HepG2 (cell line): ENCODE results near the gene TMEM256. TPM values are rescaled to one million over a fixed set of nuclear protein-coding genes. Genes with fewer than 3 reads are reported as not detected.

Experiments used
- ATAC-seq: fragments of 200-7000 bp; cut with Tn5 transposase; 3 replicates; pipeline ENCODE4 v1.9.1; 2020; ENCODE audit warnings: mild to moderate bottlenecking, moderate library complexity
- BruUV-seq: library from RNA; stranded (reverse); fragments of 400-500 nt; replicated peaks from 2 replicates; lab custom pipeline; 2021; lab: Mats Ljungman, UMichigan
- CTCF ChIA-PET: fragments of 300-600 bp; formaldehyde crosslinking; extraction: SDS; loops from one replicate; lab custom pipeline; 2021; ENCODE audit warnings: low total read pairs, inconsistent platforms, low intra/inter-chr PET ratio; lab: Yijun Ruan, JAX
- POLR2A ChIA-PET: fragments of 350-600 bp; sonication (Branson Sonifier 250); formaldehyde crosslinking; loops from one replicate; lab custom pipeline; 2020; ENCODE audit warnings: antibody characterized with exemption, inconsistent platforms; lab: Yijun Ruan, JAX
- DNase-seq: peaks from one replicate; pipeline ENCODE4 v3.0.0-alpha.2; 2015; ENCODE audit warnings: low spot score
- FAIRE-seq: peaks from 3 replicates; lab custom pipeline; 2011; peaks lifted over from hg19 to GRCh38; lab: Jason Lieb, UNC
- H2AFZ ChIP-seq: one replicate; pipeline ENCODE4 v1.6.1; 2011; ENCODE audit warnings: low read length, inconsistent platforms
- H3K27ac ChIP-seq: fragments of 300-600 bp; 3 replicates; pipeline ENCODE4 v1.8.0; 2011; ENCODE audit warnings: mixed run types, mild to moderate bottlenecking, mixed read lengths, low read length, inconsistent platforms; ENCODE audit not compliant: insufficient read depth; ENCODE audit errors: extremely low read length
- H3K27me3 ChIP-seq, 2 experiments: fragments of 200-600 bp in 1 of 2; 2 replicates in 1 of 2; 3 replicates in 1 of 2; pipeline versions ENCODE4 v1.6.0 to v1.8.0; 2011; ENCODE audit warnings: low read length in 2 of 2, mild to moderate bottlenecking in 2 of 2, moderate library complexity in 2 of 2, inconsistent platforms in 1 of 2; ENCODE audit not compliant: insufficient read depth in 2 of 2, control insufficient read depth in 1 of 2
- H3K36me3 ChIP-seq, 2 experiments: fragments of 200-600 bp in 1 of 2; replicated peaks in 1 of 2; 2 replicates in 1 of 2; 3 replicates in 1 of 2; pipeline versions ENCODE4 v1.5.1 to v1.8.0; 2011; ENCODE audit warnings: low read length in 2 of 2, inconsistent platforms in 1 of 2; ENCODE audit not compliant: insufficient read depth in 2 of 2, control insufficient read depth in 1 of 2
- H3K4me1 ChIP-seq: 2 replicates; pipeline ENCODE4 v1.5.1; 2012; ENCODE audit warnings: low read length, inconsistent platforms; ENCODE audit not compliant: insufficient read depth
- H3K4me2 ChIP-seq: 2 replicates; pipeline ENCODE4 v1.6.0; 2011; ENCODE audit warnings: low read depth, low read length, inconsistent platforms
- H3K4me3 ChIP-seq, 3 experiments: fragments of 200-600 bp in 1 of 3; sonication (generic), shearing (Covaris generic) in 1 of 3; replicated peaks in 1 of 3; 2 replicates each; pipeline ENCODE4 v1.5.1; 2011 to 2016; ENCODE audit warnings: low read length in 3 of 3, inconsistent platforms in 2 of 3, low read depth in 2 of 3, mild to moderate bottlenecking in 2 of 3, control low read depth in 1 of 3, mixed read lengths in 1 of 3; ENCODE audit not compliant: insufficient read depth in 1 of 3
- H3K79me2 ChIP-seq: one replicate; pipeline ENCODE4 v1.6.1; 2011; ENCODE audit warnings: low read length, inconsistent platforms; ENCODE audit not compliant: insufficient read depth
- H3K9ac ChIP-seq: 2 replicates; pipeline ENCODE4 v1.6.0; 2011; ENCODE audit warnings: mild to moderate bottlenecking, low read depth, low read length, inconsistent platforms; ENCODE audit not compliant: insufficient read depth
- H3K9me3 ChIP-seq: 2 replicates; pipeline ENCODE4 v1.5.1; 2012; ENCODE audit warnings: mild to moderate bottlenecking, low read length
- H4K20me1 ChIP-seq: 2 replicates; pipeline ENCODE4 v1.6.0; 2011; ENCODE audit warnings: inconsistent platforms, mild to moderate bottlenecking, low read length, moderate library complexity; ENCODE audit not compliant: insufficient read depth
- AHR ChIP-seq: IDR thresholded peaks from 2 replicates; pipeline ENCODE4 v1.6.1; 2018; ENCODE audit warnings: missing genetic modification reagents, missing compliant biosample characterization
- ARNT2 ChIP-seq: sonication (generic); formaldehyde crosslinking; IDR thresholded peaks from 2 replicates; pipeline ENCODE4 v1.8.0; 2022; ENCODE audit warnings: mild to moderate bottlenecking, low read depth, missing genetic modification reagents, moderate library complexity
- BHLHE40 ChIP-seq: IDR thresholded peaks from 2 replicates; pipeline ENCODE4 v1.6.1; 2011; ENCODE audit warnings: low read length, improper control_type of control experiment
- FIP1L1 ChIP-seq: fragments of 200-400 bp; formaldehyde crosslinking; IDR thresholded peaks from 2 replicates; pipeline ENCODE4 v1.6.1; 2018; ENCODE audit warnings: low read depth, mild to moderate bottlenecking, low read length, moderate library complexity, borderline replicate concordance; ENCODE audit not compliant: insufficient read depth
- NCOA1 ChIP-seq: sonication (generic); formaldehyde crosslinking; IDR thresholded peaks from 2 replicates; pipeline ENCODE4 v1.9.0; 2021; ENCODE audit warnings: missing genetic modification reagents
- NONO ChIP-seq, 2 experiments: fragments of 450-650 bp in 1 of 2; sonication (generic) in 1 of 2; formaldehyde crosslinking in 1 of 2; IDR thresholded peaks in 1 of 2; conservative IDR thresholded peaks in 1 of 2; 2 replicates each; pipeline versions ENCODE4 v1.6.1 to v1.8.0; 2017 to 2022; ENCODE audit warnings: mild to moderate bottlenecking in 1 of 2, missing genetic modification reagents in 1 of 2, moderate library complexity in 1 of 2
- PLSCR1 ChIP-seq: sonication (generic); formaldehyde crosslinking; IDR thresholded peaks from 2 replicates; pipeline ENCODE4 v1.5.0; 2020; ENCODE audit warnings: missing genetic modification reagents, mild to moderate bottlenecking, borderline replicate concordance
- POLR2A ChIP-seq, 2 experiments: IDR thresholded peaks; 2 replicates each; pipeline ENCODE4 v1.6.1; 2011; ENCODE audit warnings: low read depth in 2 of 2, low read length in 2 of 2, mild to moderate bottlenecking in 1 of 2, moderate library complexity in 1 of 2; ENCODE audit not compliant: insufficient read depth in 1 of 2
- RBM22 ChIP-seq: fragments of 200-400 bp; formaldehyde crosslinking; optimal IDR thresholded peaks from 2 replicates; pipeline ENCODE3; 2017; ENCODE audit warnings: mild to moderate bottlenecking, low read length, moderate library complexity
- RFXAP ChIP-seq: sonication (generic); formaldehyde crosslinking; IDR thresholded peaks from 2 replicates; pipeline ENCODE4 v1.4.0; 2020; ENCODE audit warnings: missing genetic modification reagents, borderline replicate concordance
- ZNF10 ChIP-seq: sonication (generic); formaldehyde crosslinking; IDR thresholded peaks from 2 replicates; pipeline ENCODE4 v1.4.0; 2020; ENCODE audit warnings: mild to moderate bottlenecking, low read depth, missing genetic modification reagents, borderline replicate concordance
- ZNF362 ChIP-seq: sonication (generic); formaldehyde crosslinking; IDR thresholded peaks from 2 replicates; pipeline ENCODE4 v1.4.0; 2020; ENCODE audit warnings: missing genetic modification reagents, mild to moderate bottlenecking, borderline replicate concordance
- ZNF749 ChIP-seq: sonication (generic); formaldehyde crosslinking; IDR thresholded peaks from 2 replicates; pipeline ENCODE4 v1.8.0; 2022; ENCODE audit warnings: mild to moderate bottlenecking, missing genetic modification reagents, moderate library complexity, borderline replicate concordance
- WGBS: methylation state at CpG from one replicate; pipeline ENCODE4 v1.1.6; 2017; ENCODE audit warnings: low lambda C conversion rate; 5-methylcytosine and 5-hydroxymethylcytosine counted together
- in situ Hi-C: cut with HindIII; loops from 2 replicates; pipeline ENCODE4 v1.10.0; 2017; ENCODE audit warnings: low pct_unique_long_range_greater_than_20kb; ENCODE audit not compliant: extremely low pct_ligation_motif_present
- intact Hi-C: fragments of 100-400 bp; cut with micrococcal nuclease; formaldehyde crosslinking; loops from one replicate; pipeline ENCODE4 v1.10.0; 2022; ENCODE audit not compliant: unreplicated experiment
- polyA plus RNA-seq, 8 experiments: library from polyadenylated mRNA; depleted of rRNA in 3 of 8; stranded (reverse) in 7 of 8; unstranded in 1 of 8; fragments of >200 nt; fragmentation: Illumina TruSeq in 4 of 8; extraction: Trizol in 4 of 8; gene quantifications; 2 replicates each; pipeline versions ENCODE4 v1.2.1 to v1.2.3, GENCODE V29; 2011 to 2016; ENCODE audit warnings: low read depth in 4 of 8, missing spikeins in 1 of 8, mixed read lengths in 1 of 8; ENCODE audit not compliant: insufficient read depth in 1 of 8
- total RNA-seq, 5 experiments: library from RNA; depleted of rRNA; stranded (reverse); fragments of >200 nt; fragmentation: Illumina TruSeq; extraction: Trizol; gene quantifications; 2 replicates each; pipeline ENCODE4 v1.2.3, GENCODE V29; 2016; ENCODE audit warnings: low read depth in 1 of 5
- TF ChIP-seq, protein P1 (sequence below): sonication (generic); formaldehyde crosslinking; IDR thresholded peaks from 2 replicates; pipeline ENCODE4 v1.8.0; 2023; ENCODE audit warnings: mild to moderate bottlenecking, missing genetic modification reagents

The TMEM256 gene
- total and polyA plus RNA-seq, 2 of the 13 experiments (the other 11 are each of a cell fraction or from before 2014, with no cell fraction given), result 231 to 252 TPM

DNA sequence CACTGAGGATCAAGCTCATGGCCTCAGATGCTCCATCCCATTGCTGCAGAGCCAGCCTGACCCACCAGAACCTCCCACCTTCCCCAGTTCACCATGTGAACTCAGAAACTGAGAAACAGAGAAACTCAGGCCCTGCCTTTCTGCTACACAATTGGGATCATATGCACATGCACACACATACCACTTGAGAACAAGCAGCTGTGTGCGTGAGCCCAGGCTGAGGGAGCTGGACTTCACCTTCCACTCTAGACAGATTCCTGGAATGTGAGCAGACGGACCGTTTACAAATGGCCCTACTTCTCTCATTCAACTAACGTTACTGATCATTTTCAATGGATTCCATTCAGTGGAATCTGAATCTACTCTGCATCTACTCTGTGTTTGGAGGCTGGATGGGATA, 19.8 kb upstream of the TMEM256 start:
- Histone ChIP-seq H3K27ac (no peak overlapping the region), H3K4me1 (peaks cover 21% of the 10 kb centered on the region), H3K4me2 (no peak overlapping the region), H2AFZ (no peak overlapping the region), H4K20me1 (no peaks in the 10 kb centered on the region), H3K4me3 (no peak overlapping the region), H3K9ac (no peak overlapping the region), H3K79me2 (no peaks in the 10 kb centered on the region), H3K9me3 (no peaks in the 10 kb centered on the region), H3K36me3 (no peaks in the 10 kb centered on the region), H3K27me3 (peaks cover 2 to 9% of the 10 kb centered on the region in 2 experiments; a peak in 3 of 5 replicates)
- POLR2A ChIA-PET, result interaction anchor here (0.6 to 0.9 kb wide), 2 partner anchors 43 to 111 kb away, joined by 3 read pairs; no protein-coding TSS in a partner anchor
- ATAC-seq (no peak), DNase-seq (no peak), FAIRE-seq (no peak)
- in situ Hi-C loops (no loop called here), intact Hi-C loops (no loop called here)
- BruUV-seq, result no TSS peak
- CTCF ChIA-PET, result no interaction called here
- TF ChIP-seq PLSCR1 (no peak), ZNF362 (CRISPR knock-in tag) (no peak), ZNF749 (no peak), ARNT2 (no peak), ZNF10 (CRISPR knock-in tag) (no peak), POLR2A (IDR thresholded peaks at IDR 0.05; ENCODE audit: insufficient read depth in 1 of 2, low read depth in 2 of 2, low read length in 2 of 2) (no peak)
- 15% methylated on average over 4 of the region's 4 CpGs for WGBS

- H3K27ac ChIP-seq, result no peak overlapping the region
- H3K4me3 ChIP-seq, result no peak overlapping the region
- no peak overlapping the region for H3K4me2 ChIP-seq
- H3K9me3 ChIP-seq, result no peaks in the 10 kb centered on the region
- ATAC-seq (no peak; the same call in 2 of the 3 replicates), DNase-seq (no peak), FAIRE-seq (no peak)
- BruUV-seq, result no TSS peak
- H3K4me1 ChIP-seq, result peaks cover 13% of the 10 kb centered on the region; the same call in 1 of the 2 replicates
- no peak overlapping the region for H2AFZ ChIP-seq
- H3K79me2 ChIP-seq, result no peaks in the 10 kb centered on the region
- WGBS, result 73% methylated on average over 12 of the region's 16 CpGs
- CTCF ChIA-PET, result no interaction called here
- in situ Hi-C loops, result no loop called here
- H4K20me1 ChIP-seq, result no peaks in the 10 kb centered on the region
- POLR2A ChIA-PET, result interaction anchor here (1.8 kb wide), 1 partner anchor 18 kb away, joined by 11 read pairs; the partner anchor contains the start of gene TMEM256
- peaks cover 2 to 5% of the 10 kb centered on the region in 2 experiments; a peak in 1 of 5 replicates for H3K27me3 ChIP-seq
- intact Hi-C loops, result no loop called here
- H3K36me3 ChIP-seq, result no peaks in the 10 kb centered on the region
- no peak overlapping the region for H3K9ac ChIP-seq
- TF ChIP-seq BHLHE40 (no peak), RFXAP (CRISPR knock-in tag) (no peak), NCOA1 (CRISPR knock-in tag) (no peak), NONO (IDR thresholded peaks at IDR 0.05) (no peak), NONO (CRISPR knock-in tag; conservative IDR thresholded peaks at IDR 0.05) (no peak), FIP1L1 (no peak), RBM22 (no peak), AHR (no peak)
- TF ChIP-seq, protein P1, sequence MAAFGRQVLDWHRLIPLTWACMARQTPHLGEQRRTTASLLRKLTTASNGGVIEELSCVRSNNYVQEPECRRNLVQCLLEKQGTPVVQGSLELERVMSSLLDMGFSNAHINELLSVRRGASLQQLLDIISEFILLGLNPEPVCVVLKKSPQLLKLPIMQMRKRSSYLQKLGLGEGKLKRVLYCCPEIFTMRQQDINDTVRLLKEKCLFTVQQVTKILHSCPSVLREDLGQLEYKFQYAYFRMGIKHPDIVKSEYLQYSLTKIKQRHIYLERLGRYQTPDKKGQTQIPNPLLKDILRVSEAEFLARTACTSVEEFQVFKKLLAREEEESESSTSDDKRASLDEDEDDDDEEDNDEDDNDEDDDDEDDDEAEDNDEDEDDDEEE (CRISPR knock-in tag), result no peak
Measured at GRCh38 chr17:7421186-7421585, 17.3 kb upstream of the TMEM256 start.
